Activated CD8-positive, alpha-beta memory T cell treated with anti-CD3 and anti-CD28 coated beads for 24 hours (primary cell): ENCODE results near the gene LYPD3.
A peak's percentile ranks its signal among the peaks of the same experiment; 100 is the strongest.
"Not testable (repeated sequence)": the region's sequence is repeated elsewhere in the genome, so short reads cannot be mapped to it uniquely, and the experiment has no call there.

Experiments used
- DNase-seq: peaks from one replicate; pipeline ENCODE4 v3.0.0-alpha.2; 2020

The LYPD3 gene

GRCh38 chr19:43465468-43466120 lies at the start of gene LYPD3:
TSS of gene LYPD3 (minus strand) at chr19:43465608. CDS start at chr19:43465571, 37 bp downstream.
- DNase-seq, result no peak

- DNase-seq, result not testable (repeated sequence)
Observed at GRCh38 chr19:43512399-43512798, 47.0 kb upstream of the LYPD3 start.

GRCh38 chr19:43511324-43511723 lies 45.9 kb upstream of the LYPD3 start:
- DNase-seq, result no peak

- no peak for DNase-seq
Observed at GRCh38 chr19:43510713-43511112, 45.3 kb upstream of the LYPD3 start.

- DNase-seq, result no peak
Observed at GRCh38 chr19:43507880-43508279, 42.5 kb upstream of the LYPD3 start.

- DNase-seq, result no peak
Observed at GRCh38 chr19:43506629-43507028, 41.2 kb upstream of the LYPD3 start.

GRCh38 chr19:43505941-43506340 lies 40.5 kb upstream of the LYPD3 start:
- DNase-seq, result no peak

GRCh38 chr19:43505186-43505456 lies 39.7 kb upstream of the LYPD3 start:
- DNase-seq, result no peak

GRCh38 chr19:43504426-43505185 lies 39.2 kb upstream of the LYPD3 start, which contains the start of gene PHLDB3:
TSS of gene PHLDB3 (minus strand) at chr19:43504746. CDS start at chr19:43504118, 628 bp downstream.
- DNase-seq, result no peak

GRCh38 chr19:43503501-43504425 lies 38.4 kb upstream of the LYPD3 start:
- peak; percentile 99 for DNase-seq

- DNase-seq, result no peak
Observed at GRCh38 chr19:43502419-43502976, 37.1 kb upstream of the LYPD3 start.

- no peak for DNase-seq
Observed at GRCh38 chr19:43501661-43502418, 36.4 kb upstream of the LYPD3 start.

GRCh38 chr19:43499042-43499441 lies 33.6 kb upstream of the LYPD3 start:
- no peak for DNase-seq

- DNase-seq, result no peak
Observed at GRCh38 chr19:43498233-43498842, 32.9 kb upstream of the LYPD3 start.

- DNase-seq, result no peak
Observed at GRCh38 chr19:43496960-43497359, 31.6 kb upstream of the LYPD3 start.

GRCh38 chr19:43495082-43495481 lies 29.7 kb upstream of the LYPD3 start:
- DNase-seq, result no peak

GRCh38 chr19:43490759-43491158 lies 25.4 kb upstream of the LYPD3 start:
- no peak for DNase-seq

GRCh38 chr19:43489979-43490599 lies 24.7 kb upstream of the LYPD3 start:
- no peak for DNase-seq

GRCh38 chr19:43489310-43489709 lies 23.9 kb upstream of the LYPD3 start:
- DNase-seq, result no peak

- no peak for DNase-seq
Observed at GRCh38 chr19:43488179-43488578, 22.8 kb upstream of the LYPD3 start.

- no peak for DNase-seq
Observed at GRCh38 chr19:43486412-43486811, 21.0 kb upstream of the LYPD3 start.

- DNase-seq, result no peak
Observed at GRCh38 chr19:43485951-43486350, 20.5 kb upstream of the LYPD3 start.
